CD14-positive monocyte (primary cell): Measurements from ENCODE around the gene KIF9. TPM values are rescaled to one million over a fixed set of nuclear protein-coding genes. Genes with fewer than 3 reads are reported as not detected.
"Not testable (repeated sequence)": the region's sequence is repeated elsewhere in the genome, so short reads cannot be mapped to it uniquely, and the experiment has no call there.

ENCODE experiments used
- DNase-seq, 3 donors: peaks; one replicate each; pipeline ENCODE4 v3.0.0-alpha.2; 2011 to 2022
- H2AFZ ChIP-seq: 2 replicates; pipeline ENCODE4 v1.6.0; 2012; ENCODE audit warnings: mild to moderate bottlenecking, low read depth, low read length, inconsistent platforms; ENCODE audit not compliant: insufficient read depth, poor library complexity, severe bottlenecking
- H3K27ac ChIP-seq, 2 donors: 1 replicate in 1 of 2; 2 replicates in 1 of 2; pipeline ENCODE4 v1.5.1; 2012 to 2013; ENCODE audit warnings: low read length in 2 of 2, control low read depth in 1 of 2, inconsistent platforms in 1 of 2, low read depth in 1 of 2, mild to moderate bottlenecking in 1 of 2
- H3K27me3 ChIP-seq, 2 donors: one replicate each; pipeline versions ENCODE4 v1.6.0 to v1.6.1; 2011 to 2013; ENCODE audit warnings: low read length in 2 of 2; ENCODE audit not compliant: control insufficient read depth in 2 of 2, insufficient read depth in 2 of 2
- H3K36me3 ChIP-seq, 2 donors: replicated peaks in 1 of 2; 1 replicate in 1 of 2; 2 replicates in 1 of 2; pipeline versions ENCODE4 v1.5.1 to v1.6.1; 2012 to 2013; ENCODE audit warnings: low read length in 2 of 2, control low read depth in 1 of 2, inconsistent platforms in 1 of 2, mild to moderate bottlenecking in 1 of 2; ENCODE audit not compliant: insufficient read depth in 2 of 2, control insufficient read depth in 1 of 2
- H3K4me1 ChIP-seq, 2 donors: 1 replicate in 1 of 2; 2 replicates in 1 of 2; pipeline versions ENCODE4 v1.5.1 to v1.6.1; 2012 to 2013; ENCODE audit warnings: low read length in 2 of 2, control low read depth in 1 of 2, inconsistent platforms in 1 of 2, mild to moderate bottlenecking in 1 of 2, moderate library complexity in 1 of 2; ENCODE audit not compliant: insufficient read depth in 2 of 2, control insufficient read depth in 1 of 2
- H3K4me2 ChIP-seq: replicated peaks from 2 replicates; pipeline ENCODE3; 2012; ENCODE audit warnings: low read length, moderate library complexity, mild to moderate bottlenecking; ENCODE audit not compliant: poor library complexity, severe bottlenecking; ENCODE audit errors: extremely low read depth
- H3K4me3 ChIP-seq, 3 experiments: fragments of 200-600 bp in 1 of 3; sonication (generic) in 1 of 3; replicated peaks in 1 of 3; 1 replicate in 2 of 3; 2 replicates in 1 of 3; pipeline ENCODE4 v1.5.1; 2011 to 2013; ENCODE audit warnings: low read length in 3 of 3, mild to moderate bottlenecking in 3 of 3, control low read depth in 2 of 3, low read depth in 2 of 3, inconsistent platforms in 1 of 3, moderate library complexity in 1 of 3
- H3K79me2 ChIP-seq: 2 replicates; pipeline ENCODE4 v1.6.0; 2012; ENCODE audit warnings: mild to moderate bottlenecking, control low read depth, inconsistent platforms, low read length, moderate library complexity; ENCODE audit not compliant: insufficient read depth
- H3K9ac ChIP-seq: 2 replicates; pipeline ENCODE4 v1.6.0; 2017; ENCODE audit warnings: low read length, mild to moderate bottlenecking; ENCODE audit not compliant: insufficient read depth, poor library complexity, severe bottlenecking
- H3K9me3 ChIP-seq, 2 donors: replicated peaks in 1 of 2; 1 replicate in 1 of 2; 2 replicates in 1 of 2; pipeline versions ENCODE4 v1.5.1 to v1.6.1; 2012 to 2013; ENCODE audit warnings: low read length in 2 of 2, control low read depth in 1 of 2; ENCODE audit not compliant: control insufficient read depth in 1 of 2, insufficient read depth in 1 of 2
- H4K20me1 ChIP-seq: 2 replicates; pipeline ENCODE4 v1.6.0; 2012; ENCODE audit warnings: mild to moderate bottlenecking, low read length, control low read depth, moderate library complexity; ENCODE audit not compliant: insufficient read depth
- H3K27ac Mint-ChIP-seq, 7 donors: one replicate each; pipeline ENCODE4 v1.8.0; 2020; ENCODE audit warnings: mild to moderate bottlenecking in 7 of 7, mixed read lengths in 7 of 7, moderate library complexity in 6 of 7, inconsistent platforms in 2 of 7
- H3K27me3 Mint-ChIP-seq, 3 donors: one replicate each; pipeline ENCODE4 v1.8.0; 2021 to 2022; ENCODE audit warnings: low read depth in 3 of 3, mild to moderate bottlenecking in 3 of 3, mixed read lengths in 3 of 3, moderate library complexity in 3 of 3, inconsistent platforms in 1 of 3
- H3K36me3 Mint-ChIP-seq, 2 donors: one replicate each; pipeline ENCODE4 v1.8.0; 2020; ENCODE audit warnings: mixed read lengths in 2 of 2, inconsistent platforms in 1 of 2, mild to moderate bottlenecking in 1 of 2
- H3K4me1 Mint-ChIP-seq: one replicate; pipeline ENCODE4 v1.8.0; 2020; ENCODE audit warnings: mild to moderate bottlenecking, mixed read lengths
- H3K4me3 Mint-ChIP-seq, 2 donors: one replicate each; pipeline ENCODE4 v1.8.0; 2020; ENCODE audit warnings: mild to moderate bottlenecking in 2 of 2, mixed read lengths in 2 of 2, moderate library complexity in 1 of 2
- H3K9me3 Mint-ChIP-seq, 7 donors: one replicate each; pipeline ENCODE4 v1.8.0; 2020 to 2022; ENCODE audit warnings: mixed read lengths in 7 of 7, mild to moderate bottlenecking in 6 of 7, moderate library complexity in 6 of 7, inconsistent platforms in 2 of 7
- CTCF ChIP-seq: fragments of 200-600 bp; IDR thresholded peaks from one replicate; pipeline ENCODE4 v1.8.0; 2022; ENCODE audit warnings: antibody characterized with exemption, mild to moderate bottlenecking
- WGBS: methylation state at CpG from one replicate; pipeline ENCODE4 v1.1.5; 2013; ENCODE audit warnings: missing lambda C conversion rate; ENCODE audit not compliant: insufficient coverage; 5-methylcytosine and 5-hydroxymethylcytosine counted together
- intact Hi-C, 2 donors: fragments of 100-400 bp; cut with micrococcal nuclease; formaldehyde crosslinking; loops; one replicate each; pipeline versions ENCODE4 v1.15.0 to v1.15.1; 2023
- polyA plus RNA-seq, 3 donors: library from polyadenylated mRNA; depleted of rRNA in 1 of 3; unstranded in 2 of 3; stranded (reverse) in 1 of 3; fragments of 300-500 nt in 2 of 3; fragments of >200 nt in 1 of 3; fragmentation: Illumina TruSeq in 2 of 3; gene quantifications; 1 replicate in 2 of 3; 2 replicates in 1 of 3; pipeline ENCODE4 v1.2.3, GENCODE V29; 2012 to 2021

KIF9 gene
- polyA plus RNA-seq, 3 donors, result 2.4 to 5.1 (median 3.8) TPM

- Histone ChIP-seq H3K9me3 (no peaks in the 10 kb centered on the region), H3K36me3 (no peaks in the 10 kb centered on the region), H3K27me3 (no peaks in the 10 kb centered on the region), H3K79me2 (no peaks in the 10 kb centered on the region), H4K20me1 (no peaks in the 10 kb centered on the region), H3K9ac (no peak overlapping the region), H3K4me1 (no peaks in the 10 kb centered on the region), H3K27ac (no peak overlapping the region), H2AFZ (no peak overlapping the region), H3K4me2 (no peak overlapping the region), H3K4me3 (no peak overlapping the region)
- Mint-ChIP-seq H3K9me3 (no peaks in the 10 kb centered on the region), H3K4me3 (no peak overlapping the region), H3K4me1 (peaks cover 6% of the 10 kb centered on the region), H3K27ac (no peak overlapping the region), H3K27me3 (peaks cover 0 to 5% (median 0%) of the 10 kb centered on the region in 3 donors), H3K36me3 (no peaks in the 10 kb centered on the region)
- no peak for TF ChIP-seq CTCF
- intact Hi-C loops, result no loop called here
- no peak for DNase-seq
- 100% methylated on average over 1 of the region's 5 CpGs for WGBS
Observed at GRCh38 chr3:47251689-47252088, 30.9 kb downstream of the KIF9 start.

DNA sequence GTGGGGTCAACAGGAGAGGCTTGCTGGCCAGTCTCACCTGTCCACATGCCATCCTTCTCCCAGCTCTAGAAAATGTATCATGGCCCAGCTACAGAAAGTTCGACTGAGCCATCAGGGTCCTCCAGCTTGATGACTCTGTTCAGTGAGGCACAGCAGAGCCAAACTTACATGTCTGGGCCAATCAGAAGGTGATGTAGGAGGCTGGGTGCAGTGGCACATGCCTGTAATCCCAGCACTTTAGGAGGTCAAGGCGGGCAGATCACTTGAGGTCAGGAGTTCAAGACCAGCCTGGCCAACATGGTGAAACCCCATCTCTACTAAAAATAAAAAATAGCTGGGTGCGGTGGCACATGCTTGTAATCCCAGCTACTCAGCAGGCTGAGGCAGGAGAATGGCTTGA is 31.5 kb downstream of the KIF9 start:
- H4K20me1 ChIP-seq, H3K27me3 ChIP-seq, H3K27me3 Mint-ChIP-seq, H3K4me3 Mint-ChIP-seq, H3K4me1 ChIP-seq, DNase-seq, H3K9me3 ChIP-seq, H3K79me2 ChIP-seq, H3K4me3 ChIP-seq, H3K4me2 ChIP-seq, H3K36me3 ChIP-seq, H3K4me1 Mint-ChIP-seq, H2AFZ ChIP-seq, H3K9ac ChIP-seq, intact Hi-C loops, H3K27ac ChIP-seq, H3K9me3 Mint-ChIP-seq, H3K27ac Mint-ChIP-seq, H3K36me3 Mint-ChIP-seq: not testable (repeated sequence)
- WGBS, result 67% methylated on average over 3 of the region's 3 CpGs
